Sigmoid colon (tissue), 4 donors: ENCODE results near the gene SHC1.
A peak's percentile ranks its signal among the peaks of the same experiment; 100 is the strongest.

ENCODE experiments used
- CTCF ChIP-seq, 4 experiments: fragments of 450-650 bp in 3 of 4; fragments of 200-600 bp in 1 of 4; IDR thresholded peaks; one replicate each; pipeline ENCODE4 v1.5.1; 2016 to 2019; ENCODE audit warnings: antibody characterized with exemption in 4 of 4, mild to moderate bottlenecking in 3 of 4, moderate library complexity in 2 of 4
- EP300 ChIP-seq, 4 donors: sonication (generic); formaldehyde crosslinking; IDR thresholded peaks; one replicate each; pipeline ENCODE4 v1.6.1; 2017; ENCODE audit warnings: antibody characterized with exemption in 4 of 4
- POLR2A ChIP-seq, 2 donors: fragments of 450-650 bp; IDR thresholded peaks; one replicate each; pipeline ENCODE4 v1.6.1; 2016; ENCODE audit warnings: antibody characterized with exemption in 2 of 2, mild to moderate bottlenecking in 2 of 2, moderate library complexity in 2 of 2
- POLR2AphosphoS5 ChIP-seq, 4 donors: sonication (generic); formaldehyde crosslinking; IDR thresholded peaks; one replicate each; pipeline ENCODE4 v1.6.1; 2017; ENCODE audit warnings: antibody characterized with exemption in 4 of 4

- TF ChIP-seq CTCF (IDR thresholded peaks at IDR 0.05) (no peak), POLR2A (IDR thresholded peaks at IDR 0.05) (peak in 1 of 2 donors; percentile 65), EP300 (IDR thresholded peaks at IDR 0.05) (no peak), POLR2AphosphoS5 (IDR thresholded peaks at IDR 0.05) (no peak)
Measured at GRCh38 chr1:154931940-154932487, 38.5 kb downstream of the SHC1 start.
